ENCODE measurements around the gene ISYNA1.

- TF ChIP-seq FIP1L1 (IDR thresholded peaks at IDR 0.05; ENCODE audit: borderline replicate concordance, insufficient read depth, low read depth, low read length) (no peak), BRCA1 (CRISPR knock-in tag; IDR thresholded peaks at IDR 0.05) (no peak), POLR2AphosphoS5 (IDR thresholded peaks at IDR 0.05; ENCODE audit: low read depth, low read length) (no peak), NFATC3 (CRISPR knock-in tag; IDR thresholded peaks at IDR 0.05) (no peak), CTCF (CRISPR knock-in tag; IDR thresholded peaks at IDR 0.05) (no peak), CHCHD3 (CRISPR knock-in tag; IDR thresholded peaks at IDR 0.05) (no peak), U2AF1 (optimal IDR thresholded peaks at IDR 0.05; ENCODE audit: low read depth, low read length) (no peak), ZNF644 (CRISPR knock-in tag; IDR thresholded peaks at IDR 0.05; ENCODE audit: low read depth) (no peak), REST (IDR thresholded peaks at IDR 0.05; ENCODE audit: borderline replicate concordance in 1 of 2, low read depth in 1 of 2, low read length in 2 of 2) (no peak), UBTF (CRISPR knock-in tag; IDR thresholded peaks at IDR 0.05) (no peak), PHB2 (IDR thresholded peaks at IDR 0.05; ENCODE audit: partially characterized antibody) (no peak), NFKB2 (CRISPR knock-in tag; IDR thresholded peaks at IDR 0.05; ENCODE audit: borderline replicate concordance) (no peak)
Measured at GRCh38 chr19:18425515-18426415, 12.2 kb downstream of the ISYNA1 start.
